Measurements from ENCODE around the gene CPXM1.

- TF ChIP-seq CTCF (IDR thresholded peaks at IDR 0.05 in 8 of 11, conservative IDR thresholded peaks at IDR 0.05 in 3 of 11) (no peak), POLR2A (IDR thresholded peaks at IDR 0.05) (no peak), POLR2AphosphoS5 (IDR thresholded peaks at IDR 0.05) (no peak)
Measured at GRCh38 chr20:2793471-2793870, 7.0 kb downstream of the CPXM1 start.

Data from spleen (tissue), 7 donors.